GM23338 (cell line): ENCODE results near the gene SLTM. TPM values are rescaled to one million over a fixed set of nuclear protein-coding genes. Genes with fewer than 3 reads are reported as not detected.

Source experiments
- ATAC-seq: fragments of 200-7000 bp; cut with Tn5 transposase; 3 replicates; pipeline ENCODE4 v1.9.1; 2020
- DNase-seq: peaks from one replicate; pipeline ENCODE4 v3.0.0-alpha.2; 2015; ENCODE audit warnings: low spot score
- H2AFZ ChIP-seq: fragments of 200-600 bp; sonication (generic); 2 replicates; pipeline ENCODE4 v1.8.0; 2016; ENCODE audit warnings: antibody characterized with exemption, mild to moderate bottlenecking, moderate library complexity
- H3F3A ChIP-seq: fragments of 200-600 bp; sonication (generic); replicated peaks from 2 replicates; pipeline ENCODE4 v1.8.0; 2017; ENCODE audit warnings: antibody characterized with exemption, mixed run types, low read depth
- H3K27ac ChIP-seq: fragments of 200-600 bp; sonication (generic); 2 replicates; pipeline ENCODE4 v1.6.1; 2016; ENCODE audit warnings: low read depth
- H3K27me3 ChIP-seq: fragments of 200-600 bp; sonication (generic); 2 replicates; pipeline ENCODE4 v1.8.0; 2016; ENCODE audit warnings: mild to moderate bottlenecking, mixed run types, moderate library complexity; ENCODE audit not compliant: insufficient read depth
- H3K36me3 ChIP-seq: fragments of 200-600 bp; sonication (generic); 2 replicates; pipeline ENCODE4 v1.8.0; 2016; ENCODE audit warnings: mild to moderate bottlenecking; ENCODE audit not compliant: insufficient read depth
- H3K4me1 ChIP-seq: fragments of 200-600 bp; sonication (generic); 2 replicates; pipeline ENCODE4 v1.8.0; 2016; ENCODE audit warnings: mild to moderate bottlenecking, moderate library complexity; ENCODE audit not compliant: insufficient read depth
- H3K4me2 ChIP-seq: fragments of 200-600 bp; sonication (generic); 2 replicates; pipeline ENCODE4 v1.7.1; 2017; ENCODE audit warnings: mixed run types
- H3K4me3 ChIP-seq: fragments of 200-600 bp; sonication (generic); 2 replicates; pipeline ENCODE4 v1.6.1; 2016; ENCODE audit warnings: mixed run types
- H3K79me2 ChIP-seq: fragments of 200-600 bp; sonication (generic); replicated peaks from 2 replicates; pipeline ENCODE4 v1.8.0; 2017; ENCODE audit warnings: mild to moderate bottlenecking; ENCODE audit not compliant: insufficient read depth
- H3K9me2 ChIP-seq: fragments of 200-600 bp; sonication (generic); 2 replicates; pipeline ENCODE4 v1.8.0; 2017; ENCODE audit not compliant: insufficient read depth
- H4K20me1 ChIP-seq: fragments of 200-600 bp; sonication (generic); replicated peaks from 2 replicates; pipeline ENCODE4 v1.8.0; 2017; ENCODE audit warnings: mild to moderate bottlenecking; ENCODE audit not compliant: insufficient read depth
- H3K27ac Mint-ChIP-seq: 2 replicates; pipeline ENCODE4 v1.8.0; 2020; ENCODE audit warnings: inconsistent platforms, mild to moderate bottlenecking, moderate library complexity, mixed read lengths
- H3K27me3 Mint-ChIP-seq: 3 replicates; pipeline ENCODE4 v1.8.0; 2022; ENCODE audit warnings: low read depth, mild to moderate bottlenecking, moderate library complexity, mixed read lengths, inconsistent platforms; ENCODE audit not compliant: insufficient read depth, poor library complexity
- H3K36me3 Mint-ChIP-seq: 3 replicates; pipeline ENCODE4 v1.8.0; 2021; ENCODE audit warnings: low read depth, mild to moderate bottlenecking, inconsistent platforms, moderate library complexity, mixed read lengths
- H3K4me1 Mint-ChIP-seq: 3 replicates; pipeline ENCODE4 v1.8.0; 2020; ENCODE audit warnings: mild to moderate bottlenecking, inconsistent platforms, mixed read lengths
- H3K4me3 Mint-ChIP-seq: 3 replicates; pipeline ENCODE4 v1.8.0; 2021; ENCODE audit warnings: moderate library complexity, mild to moderate bottlenecking, inconsistent platforms, mixed read lengths
- H3K9me3 Mint-ChIP-seq: 3 replicates; pipeline ENCODE4 v1.8.0; 2020; ENCODE audit warnings: moderate library complexity, mild to moderate bottlenecking, inconsistent platforms, mixed read lengths
- CREB1 ChIP-seq: fragments of 250-450 bp; sonication (Bioruptor Pico); IDR thresholded peaks from 2 replicates; pipeline ENCODE4 v1.5.0; 2020; ENCODE audit warnings: low read depth, mild to moderate bottlenecking, moderate library complexity
- EZH2phosphoT487 ChIP-seq: fragments of 200-600 bp; sonication (generic); IDR thresholded peaks from one replicate; pipeline ENCODE4 v1.8.1; 2018; ENCODE audit warnings: antibody characterized with exemption; ENCODE audit not compliant: unreplicated experiment
- JUNB ChIP-seq: IDR thresholded peaks from one replicate; pipeline ENCODE4 v1.6.1; 2016; ENCODE audit warnings: antibody characterized with exemption; ENCODE audit not compliant: unreplicated experiment
- NANOG ChIP-seq: IDR thresholded peaks from 2 replicates; pipeline ENCODE4 v1.6.1; 2016; ENCODE audit warnings: antibody characterized with exemption, borderline replicate concordance
- POLR2AphosphoS5 ChIP-seq: IDR thresholded peaks from 2 replicates; pipeline ENCODE4 v1.6.1; 2016; ENCODE audit warnings: antibody characterized with exemption, low read depth
- STAT1 ChIP-seq: IDR thresholded peaks from one replicate; pipeline ENCODE4 v1.6.1; 2016; ENCODE audit warnings: antibody characterized with exemption; ENCODE audit not compliant: unreplicated experiment
- ZNF331 ChIP-seq: fragments of 250-450 bp; sonication (Bioruptor Pico); IDR thresholded peaks from 2 replicates; pipeline ENCODE4 v1.5.0; 2020; ENCODE audit warnings: low read depth, mild to moderate bottlenecking, moderate library complexity
- polyA plus RNA-seq: library from polyadenylated mRNA; unstranded; fragments of >200 nt; fragmentation: Nextera tagmentation; extraction: Ambion mirVana; gene quantifications from 2 replicates; pipeline ENCODE4 v1.2.1, GENCODE V29; 2016
- total RNA-seq: library from RNA; depleted of rRNA; stranded (reverse); fragments of >200 nt; shearing (Covaris generic); gene quantifications from 2 replicates; pipeline ENCODE4 v1.2.3, GENCODE V29; 2014
- TF ChIP-seq, protein P1 (sequence below): fragments of 250-450 bp; sonication (Bioruptor Pico); IDR thresholded peaks from 2 replicates; pipeline ENCODE4 v1.5.0; 2020; ENCODE audit warnings: mild to moderate bottlenecking, moderate library complexity

The SLTM gene
- total and polyA plus RNA-seq, 2 experiments from 2014 or later: 210 to 476 TPM

DNA sequence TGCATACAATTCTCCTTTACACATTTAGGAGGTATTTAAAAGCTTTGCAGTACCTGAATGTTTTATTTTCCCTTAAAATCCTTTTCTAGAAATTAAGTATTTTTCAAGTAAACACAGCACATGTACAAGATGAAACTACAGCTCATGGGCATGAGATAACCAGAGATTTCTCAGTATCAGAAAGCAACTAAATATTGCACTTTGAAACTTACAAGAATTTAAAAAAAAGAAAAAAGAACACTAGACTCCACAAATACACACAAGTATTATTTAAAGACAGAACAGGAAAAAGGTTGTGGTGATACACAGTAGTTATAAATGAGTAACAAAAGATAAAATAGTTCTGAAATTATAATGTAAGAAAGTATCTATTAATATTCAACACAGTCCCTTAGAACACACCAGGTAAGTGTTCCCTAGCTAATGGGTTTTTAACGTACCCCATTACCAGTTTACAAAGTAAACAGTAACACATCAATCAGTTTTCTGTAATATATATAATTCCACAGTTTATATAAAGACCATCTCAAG, 35.3 kb downstream of the SLTM start (continued):
- TF ChIP-seq, protein P1, sequence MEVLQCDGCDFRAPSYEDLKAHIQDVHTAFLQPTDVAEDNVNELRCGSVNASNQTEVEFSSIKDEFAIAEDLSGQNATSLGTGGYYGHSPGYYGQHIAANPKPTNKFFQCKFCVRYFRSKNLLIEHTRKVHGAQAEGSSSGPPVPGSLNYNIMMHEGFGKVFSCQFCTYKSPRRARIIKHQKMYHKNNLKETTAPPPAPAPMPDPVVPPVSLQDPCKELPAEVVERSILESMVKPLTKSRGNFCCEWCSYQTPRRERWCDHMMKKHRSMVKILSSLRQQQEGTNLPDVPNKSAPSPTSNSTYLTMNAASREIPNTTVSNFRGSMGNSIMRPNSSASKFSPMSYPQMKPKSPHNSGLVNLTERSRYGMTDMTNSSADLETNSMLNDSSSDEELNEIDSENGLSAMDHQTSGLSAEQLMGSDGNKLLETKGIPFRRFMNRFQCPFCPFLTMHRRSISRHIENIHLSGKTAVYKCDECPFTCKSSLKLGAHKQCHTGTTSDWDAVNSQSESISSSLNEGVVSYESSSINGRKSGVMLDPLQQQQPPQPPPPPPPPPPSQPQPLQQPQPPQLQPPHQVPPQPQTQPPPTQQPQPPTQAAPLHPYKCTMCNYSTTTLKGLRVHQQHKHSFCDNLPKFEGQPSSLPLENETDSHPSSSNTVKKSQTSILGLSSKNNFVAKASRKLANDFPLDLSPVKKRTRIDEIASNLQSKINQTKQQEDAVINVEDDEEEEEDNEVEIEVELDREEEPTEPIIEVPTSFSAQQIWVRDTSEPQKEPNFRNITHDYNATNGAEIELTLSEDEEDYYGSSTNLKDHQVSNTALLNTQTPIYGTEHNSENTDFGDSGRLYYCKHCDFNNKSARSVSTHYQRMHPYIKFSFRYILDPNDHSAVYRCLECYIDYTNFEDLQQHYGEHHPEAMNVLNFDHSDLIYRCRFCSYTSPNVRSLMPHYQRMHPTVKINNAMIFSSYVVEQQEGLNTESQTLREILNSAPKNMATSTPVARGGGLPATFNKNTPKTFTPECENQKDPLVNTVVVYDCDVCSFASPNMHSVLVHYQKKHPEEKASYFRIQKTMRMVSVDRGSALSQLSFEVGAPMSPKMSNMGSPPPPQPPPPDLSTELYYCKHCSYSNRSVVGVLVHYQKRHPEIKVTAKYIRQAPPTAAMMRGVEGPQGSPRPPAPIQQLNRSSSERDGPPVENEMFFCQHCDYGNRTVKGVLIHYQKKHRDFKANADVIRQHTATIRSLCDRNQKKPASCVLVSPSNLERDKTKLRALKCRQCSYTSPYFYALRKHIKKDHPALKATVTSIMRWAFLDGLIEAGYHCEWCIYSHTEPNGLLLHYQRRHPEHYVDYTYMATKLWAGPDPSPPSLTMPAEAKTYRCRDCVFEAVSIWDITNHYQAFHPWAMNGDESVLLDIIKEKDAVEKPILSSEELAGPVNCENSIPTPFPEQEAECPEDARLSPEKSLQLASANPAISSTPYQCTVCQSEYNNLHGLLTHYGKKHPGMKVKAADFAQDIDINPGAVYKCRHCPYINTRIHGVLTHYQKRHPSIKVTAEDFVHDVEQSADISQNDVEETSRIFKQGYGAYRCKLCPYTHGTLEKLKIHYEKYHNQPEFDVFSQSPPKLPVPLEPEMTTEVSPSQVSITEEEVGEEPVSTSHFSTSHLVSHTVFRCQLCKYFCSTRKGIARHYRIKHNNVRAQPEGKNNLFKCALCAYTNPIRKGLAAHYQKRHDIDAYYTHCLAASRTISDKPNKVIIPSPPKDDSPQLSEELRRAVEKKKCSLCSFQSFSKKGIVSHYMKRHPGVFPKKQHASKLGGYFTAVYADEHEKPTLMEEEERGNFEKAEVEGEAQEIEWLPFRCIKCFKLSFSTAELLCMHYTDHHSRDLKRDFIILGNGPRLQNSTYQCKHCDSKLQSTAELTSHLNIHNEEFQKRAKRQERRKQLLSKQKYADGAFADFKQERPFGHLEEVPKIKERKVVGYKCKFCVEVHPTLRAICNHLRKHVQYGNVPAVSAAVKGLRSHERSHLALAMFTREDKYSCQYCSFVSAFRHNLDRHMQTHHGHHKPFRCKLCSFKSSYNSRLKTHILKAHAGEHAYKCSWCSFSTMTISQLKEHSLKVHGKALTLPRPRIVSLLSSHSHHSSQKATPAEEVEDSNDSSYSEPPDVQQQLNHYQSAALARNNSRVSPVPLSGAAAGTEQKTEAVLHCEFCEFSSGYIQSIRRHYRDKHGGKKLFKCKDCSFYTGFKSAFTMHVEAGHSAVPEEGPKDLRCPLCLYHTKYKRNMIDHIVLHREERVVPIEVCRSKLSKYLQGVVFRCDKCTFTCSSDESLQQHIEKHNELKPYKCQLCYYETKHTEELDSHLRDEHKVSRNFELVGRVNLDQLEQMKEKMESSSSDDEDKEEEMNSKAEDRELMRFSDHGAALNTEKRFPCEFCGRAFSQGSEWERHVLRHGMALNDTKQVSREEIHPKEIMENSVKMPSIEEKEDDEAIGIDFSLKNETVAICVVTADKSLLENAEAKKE (CRISPR knock-in tag): no peak
- TF ChIP-seq NANOG: no peak
- TF ChIP-seq ZNF331 (CRISPR knock-in tag): no peak

DNA sequence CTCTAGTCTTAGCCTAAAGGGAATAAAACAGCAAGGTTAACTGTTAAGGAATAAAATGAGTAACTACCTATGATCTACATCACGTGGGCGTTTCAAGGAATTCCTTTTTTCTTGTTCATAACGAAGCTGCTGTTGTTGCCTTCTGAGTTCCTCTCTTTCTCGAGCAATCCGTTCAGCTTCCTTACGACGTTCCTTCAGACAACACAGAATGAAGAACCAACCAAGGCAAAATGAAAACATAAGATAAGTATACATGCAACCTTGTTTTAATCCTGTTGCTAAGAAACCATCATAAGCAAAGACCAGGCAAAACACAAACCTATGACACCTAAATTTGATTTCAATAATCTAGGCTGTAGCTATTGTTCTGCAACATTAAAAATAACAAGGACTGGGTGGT, 44.1 kb downstream of the SLTM start:
- Histone ChIP-seq H3K36me3 (peaks cover 98% of the 10 kb centered on the region), H3K27ac (no peak overlapping the region), H4K20me1 (peaks cover 10% of the 10 kb centered on the region; the same call in 1 of the 2 replicates), H3K4me1 (no peaks in the 10 kb centered on the region), H3K27me3 (no peaks in the 10 kb centered on the region), H2AFZ (no peak overlapping the region), H3K79me2 (peaks cover 8% of the 10 kb centered on the region), H3K4me2 (no peak overlapping the region), H3K9me2 (no peaks in the 10 kb centered on the region), H3K4me3 (no peak overlapping the region), H3F3A (peaks cover 3% of the 10 kb centered on the region; the same call in 1 of the 2 replicates)
- no peaks in the 10 kb centered on the region for H3K4me1 Mint-ChIP-seq
- no peak for ATAC-seq
- DNase-seq: no peak
- H3K4me3 Mint-ChIP-seq: no peak overlapping the region
- H3K27me3 Mint-ChIP-seq: peaks cover 7% of the 10 kb centered on the region
- H3K27ac Mint-ChIP-seq: no peak overlapping the region
- peaks cover 92% of the 10 kb centered on the region for H3K36me3 Mint-ChIP-seq
- no peaks in the 10 kb centered on the region for H3K9me3 Mint-ChIP-seq
- TF ChIP-seq ZNF331 (CRISPR knock-in tag) (no peak), CREB1 (no peak), POLR2AphosphoS5 (no peak), EZH2phosphoT487 (no peak), STAT1 (no peak), JUNB (no peak)
- TF ChIP-seq, protein P1 (CRISPR knock-in tag): no peak
